Heart left ventricle (tissue), 16 donors: ENCODE measurements around the gene SLC28A3. TPM values are rescaled to one million over a fixed set of nuclear protein-coding genes. Genes with fewer than 3 reads are reported as not detected.

Experiments
- ATAC-seq, 4 donors: fragments of 200-7000 bp; cut with Tn5 transposase; one replicate each; pipeline ENCODE4 v1.9.1; 2020 to 2022; ENCODE audit warnings: moderate library complexity in 4 of 4, mild to moderate bottlenecking in 3 of 4, moderate number of reproducible peaks in 1 of 4
- DNase-seq, 5 donors: peaks; one replicate each; pipeline ENCODE4 v3.0.0-alpha.2; 2020
- H3K27ac ChIP-seq, 12 donors: fragments of 200-600 bp; sonication (generic) in 4 of 12; one replicate each; pipeline versions ENCODE4 v1.5.0 to v1.8.0; 2016 to 2022; ENCODE audit warnings: mild to moderate bottlenecking in 2 of 12
- H3K27me3 ChIP-seq, 9 donors: fragments of 200-600 bp; sonication (generic) in 2 of 9; one replicate each; pipeline versions ENCODE4 v1.5.1 to v1.8.0; 2016 to 2022; ENCODE audit warnings: mild to moderate bottlenecking in 3 of 9
- H3K36me3 ChIP-seq, 9 donors: fragments of 200-600 bp; sonication (generic) in 2 of 9; one replicate each; pipeline versions ENCODE4 v1.5.0 to v1.8.0; 2018 to 2022; ENCODE audit warnings: mild to moderate bottlenecking in 2 of 9
- H3K4me1 ChIP-seq, 12 donors: fragments of 200-600 bp; sonication (generic) in 4 of 12; one replicate each; pipeline versions ENCODE4 v1.5.0 to v1.8.0; 2016 to 2022; ENCODE audit warnings: mild to moderate bottlenecking in 3 of 12
- H3K4me3 ChIP-seq, 12 donors: fragments of 200-600 bp; sonication (generic) in 4 of 12; one replicate each; pipeline versions ENCODE4 v1.5.0 to v1.8.0; 2017 to 2022; ENCODE audit warnings: mild to moderate bottlenecking in 9 of 12, moderate library complexity in 4 of 12
- H3K9me3 ChIP-seq, 12 donors: fragments of 200-600 bp; sonication (generic) in 4 of 12; one replicate each; pipeline versions ENCODE4 v1.5.0 to v1.8.0; 2016 to 2022; ENCODE audit warnings: mild to moderate bottlenecking in 1 of 12
- CTCF ChIP-seq, 12 donors: fragments of 200-600 bp; sonication (generic) in 4 of 12; IDR thresholded peaks; one replicate each; pipeline versions ENCODE4 v1.5.0 to v1.8.0; 2018 to 2022; ENCODE audit warnings: antibody characterized with exemption in 12 of 12, mild to moderate bottlenecking in 5 of 12
- POLR2A ChIP-seq, 2 donors: fragments of 450-650 bp; IDR thresholded peaks; one replicate each; pipeline ENCODE4 v1.6.1; 2017; ENCODE audit warnings: antibody characterized with exemption in 2 of 2, mild to moderate bottlenecking in 2 of 2, moderate library complexity in 2 of 2
- WGBS, 4 donors: extraction: QIAGEN DNeasy Blood & Tissue Kit in 2 of 4; methylation state at CpG; one replicate each; pipeline versions ENCODE4 v1.1.5 to v1.1.7; 2013 to 2018; 5-methylcytosine and 5-hydroxymethylcytosine counted together
- intact Hi-C, 10 donors: fragments of 100-400 bp; cut with DNase I; formaldehyde crosslinking; loops; one replicate each; pipeline versions ENCODE4 v1.11.1 to v1.14.2; 2022
- polyA plus RNA-seq, 2 donors: library from polyadenylated mRNA; stranded (reverse); fragments of 200-250 nt; gene quantifications; one replicate each; pipeline ENCODE4 v1.2.3, GENCODE V29; 2013
- total RNA-seq, 9 donors: library from RNA; depleted of rRNA in 2 of 9; stranded (reverse); fragments of >200 nt in 2 of 9; fragmentation: NEBNext Ultra II Directional in 3 of 9; extraction: Animal tissue kit (Norgen Biotek cat#: 25700) in 3 of 9; gene quantifications; one replicate each; pipeline versions ENCODE4 v1.1.0 to v1.2.4, GENCODE V29; 2016 to 2023
- donor health status: ischemic (EF 13 %, LVEDD 7.1; RV severe dilation, severe dysfunction).
- donor health status: healthy with polysubstance abuse.
- donor health status: DM: no; HTN: yes; CAD: no.
- donor health status: DM: no; HTN: no; CAD: no.
- donor health status: ischemic (EF 25% LVEDD 6.9; RV normal size, moderate dysfunction).
- donor health status: ischemic (EF 25% LVEDD 5.7; RV mildly dilated, moderate dysfunction).
- donor health status: healthy.
- donor health status: DM: yes; HTN: yes; CAD: no.
- donor health status: ischemic (EF 35%, LVEDD 5.7; RV mildly dilated, moderate dysfunction).
- donor health status: nonischemic (EF 11% LVEDD 7.7; RV severe dilation, severe dysfunction).
- donor health status: DM: yes; HTN: yes; CAD: no.
- donor health status: PGD.
- donor health status: ischemic (EF 29% LVEDD 5.4; RV normal size, mild dysfunction).
- donor health status: nonischemic (EF 23%, LVEDD 6.1; RV moderate dilation, normal function).

The SLC28A3 gene
- total and polyA plus RNA-seq, 11 donors: 0.04 to 5.7 (median 0.19) TPM; not detected in 1

GRCh38 chr9:84343111-84343521 is 2.6 kb upstream of the SLC28A3 start:
- DNase-seq (no peak), ATAC-seq (peak; percentile 80 to 87 (median 83))
- H3K27ac ChIP-seq: peak overlapping the region in 10 of 12 donors; percentile 31 to 87 (median 72)
- intact Hi-C loops: no loop called here
- 32 to 38% (median 35%) methylated on average over 6 of the region's 6 CpGs for WGBS, 4 donors
- H3K4me3 ChIP-seq: no peak overlapping the region
- H3K27me3 ChIP-seq: no peaks in the 10 kb centered on the region
- H3K9me3 ChIP-seq: peaks cover 0 to under 1% (median 0%) of the 10 kb centered on the region in 12 donors
- no peaks in the 10 kb centered on the region for H3K36me3 ChIP-seq
- H3K4me1 ChIP-seq: peaks cover 0 to 30% (median 4%) of the 10 kb centered on the region in 12 donors
- no peak for TF ChIP-seq CTCF (IDR thresholded peaks at IDR 0.05)
- no peak for TF ChIP-seq POLR2A (IDR thresholded peaks at IDR 0.05)

- peaks cover 0 to 25% (median 5%) of the 10 kb centered on the region in 12 donors for H3K4me1 ChIP-seq
- WGBS, 4 donors: 30 to 46% (median 43%) methylated on average over 4 of the region's 4 CpGs
- TF ChIP-seq POLR2A (IDR thresholded peaks at IDR 0.05) (no peak), CTCF (IDR thresholded peaks at IDR 0.05) (no peak)
- ATAC-seq: peak; percentile 41 to 79 (median 69)
- no peaks in the 10 kb centered on the region for H3K27me3 ChIP-seq
- no peaks in the 10 kb centered on the region for H3K36me3 ChIP-seq
- intact Hi-C loops: no loop called here
- peak overlapping the region in 11 of 12 donors; percentile 26 to 71 (median 64) for H3K27ac ChIP-seq
- peak overlapping the region in 1 of 12 donors; percentile 26 for H3K4me3 ChIP-seq
- DNase-seq: peak in 4 of 5 donors; percentile 14 to 47 (median 31)
- H3K9me3 ChIP-seq: no peaks in the 10 kb centered on the region
Measured at GRCh38 chr9:84339962-84340361, 596 bp downstream of the SLC28A3 start.

GRCh38 chr9:84339503-84339902 is 1.1 kb downstream of the SLC28A3 start:
- Histone ChIP-seq H3K4me1 (peaks cover 0 to 25% (median 5%) of the 10 kb centered on the region in 12 donors), H3K27me3 (no peaks in the 10 kb centered on the region), H3K27ac (peak overlapping the region in 11 of 12 donors; percentile 26 to 71 (median 64)), H3K9me3 (no peaks in the 10 kb centered on the region), H3K36me3 (no peaks in the 10 kb centered on the region), H3K4me3 (peak overlapping the region in 1 of 12 donors; percentile 26)
- no peak for DNase-seq
- WGBS, 4 donors: 54 to 72% (median 58%) methylated on average over 3 of the region's 3 CpGs
- TF ChIP-seq CTCF (IDR thresholded peaks at IDR 0.05) (no peak), POLR2A (IDR thresholded peaks at IDR 0.05) (no peak)
- intact Hi-C loops: no loop called here
- peak in 2 of 4 donors; percentile 6 to 10 for ATAC-seq

GRCh38 chr9:84338792-84339191 is 1.8 kb downstream of the SLC28A3 start:
- WGBS, 4 donors: 82 to 87% (median 84%) methylated on average over 4 of the region's 4 CpGs
- ATAC-seq: no peak

More at GRCh38 chr9:84338792-84339191, 1.8 kb downstream of the SLC28A3 start:
- TF ChIP-seq CTCF (IDR thresholded peaks at IDR 0.05): no peak
- TF ChIP-seq POLR2A (IDR thresholded peaks at IDR 0.05): no peak
- no peak overlapping the region for H3K27ac ChIP-seq
- no peak overlapping the region for H3K4me3 ChIP-seq
- no peaks in the 10 kb centered on the region for H3K36me3 ChIP-seq
- no peaks in the 10 kb centered on the region for H3K9me3 ChIP-seq
- no peaks in the 10 kb centered on the region for H3K27me3 ChIP-seq
- DNase-seq: no peak
- intact Hi-C loops: no loop called here
- H3K4me1 ChIP-seq: peaks cover 0 to 22% (median 5%) of the 10 kb centered on the region in 12 donors
